Caco-2 (cell line): ENCODE measurements around the gene PROP1. TPM values are rescaled to one million over a fixed set of nuclear protein-coding genes. Genes with fewer than 3 reads are reported as not detected.
"Not testable (repeated sequence)": the region's sequence is repeated elsewhere in the genome, so short reads cannot be mapped to it uniquely, and the experiment has no call there.

Source experiments
- BruUV-seq: library from RNA; stranded (reverse); fragments of 400-500 nt; replicated peaks from 2 replicates; lab custom pipeline; 2021; lab: Mats Ljungman, UMichigan
- CTCF ChIA-PET: fragments of 300-600 bp; sonication (Branson Sonifier 250); formaldehyde crosslinking; loops from one replicate; lab custom pipeline; 2022; ENCODE audit warnings: antibody characterized with exemption; lab: Charles Lee
- POLR2A ChIA-PET: fragments of 300-600 bp; sonication (Branson Sonifier 250); formaldehyde crosslinking; loops from one replicate; lab custom pipeline; 2022; ENCODE audit warnings: antibody characterized with exemption; lab: Charles Lee
- DNase-seq, 2 experiments: peaks; one replicate each; pipeline versions ENCODE4 v3.0.0 to v3.0.0-alpha.2; 2020 to 2022
- H3K27me3 ChIP-seq: replicated peaks from 2 replicates; pipeline ENCODE4 v1.6.0; 2011; ENCODE audit warnings: low read length; ENCODE audit not compliant: control insufficient read depth, insufficient read depth
- H3K36me3 ChIP-seq: 2 replicates; pipeline ENCODE4 v1.5.1; 2011; ENCODE audit warnings: low read length; ENCODE audit not compliant: control insufficient read depth, insufficient read depth
- H3K4me1 ChIP-seq: fragments of 250-450 bp; sonication (Bioruptor Pico); 2 replicates; pipeline ENCODE4 v1.5.1; 2020; ENCODE audit warnings: mild to moderate bottlenecking
- H3K4me3 ChIP-seq: 2 replicates; pipeline ENCODE4 v1.5.1; 2011; ENCODE audit warnings: low read depth, mild to moderate bottlenecking, control low read depth, low read length
- H3K9me3 ChIP-seq: fragments of 250-450 bp; sonication (Bioruptor Pico); 2 replicates; pipeline ENCODE4 v1.5.1; 2020; ENCODE audit warnings: mild to moderate bottlenecking, moderate library complexity
- H3K27ac Mint-ChIP-seq: one replicate; pipeline ENCODE4 v1.8.0; 2022; ENCODE audit warnings: mixed read lengths; ENCODE audit not compliant: unreplicated experiment
- H3K27me3 Mint-ChIP-seq: one replicate; pipeline ENCODE4 v1.8.0; 2022; ENCODE audit warnings: mixed read lengths; ENCODE audit not compliant: insufficient read depth, unreplicated experiment
- H3K36me3 Mint-ChIP-seq: one replicate; pipeline ENCODE4 v1.8.0; 2022; ENCODE audit warnings: mild to moderate bottlenecking, mixed read lengths; ENCODE audit not compliant: insufficient read depth, unreplicated experiment
- H3K4me1 Mint-ChIP-seq: one replicate; pipeline ENCODE4 v1.8.0; 2022; ENCODE audit warnings: low read depth, mixed read lengths; ENCODE audit not compliant: unreplicated experiment
- H3K4me3 Mint-ChIP-seq: one replicate; pipeline ENCODE4 v1.8.0; 2022; ENCODE audit warnings: mild to moderate bottlenecking, moderate library complexity, mixed read lengths; ENCODE audit not compliant: unreplicated experiment
- H3K9me3 Mint-ChIP-seq: one replicate; pipeline ENCODE4 v1.8.0; 2022; ENCODE audit warnings: mixed read lengths; ENCODE audit not compliant: unreplicated experiment
- intact Hi-C: fragments of 100-400 bp; cut with micrococcal nuclease; formaldehyde crosslinking; loops from one replicate; pipeline ENCODE4 v1.10.0; 2022; ENCODE audit not compliant: unreplicated experiment
- total RNA-seq: library from RNA; stranded (reverse); gene quantifications from 2 replicates; pipeline ENCODE4 v1.2.3, GENCODE V29; 2022
- TF ChIP-seq, protein P1 (sequence below), 2 experiments: fragments of 200-600 bp in 1 of 2; IDR thresholded peaks; 1 replicate in 1 of 2; 2 replicates in 1 of 2; pipeline versions ENCODE4 v1.5.1 to v1.8.0; 2011 to 2022; ENCODE audit warnings: antibody characterized with exemption in 1 of 2, control low read depth in 1 of 2, inconsistent platforms in 1 of 2, low read depth in 1 of 2, low read length in 1 of 2, mild to moderate bottlenecking in 1 of 2, moderate library complexity in 1 of 2; ENCODE audit not compliant: insufficient read depth in 1 of 2, severe bottlenecking in 1 of 2, unreplicated experiment in 1 of 2

The PROP1 gene
- total RNA-seq, 1 experiment from 2014 or later: not detected

DNA sequence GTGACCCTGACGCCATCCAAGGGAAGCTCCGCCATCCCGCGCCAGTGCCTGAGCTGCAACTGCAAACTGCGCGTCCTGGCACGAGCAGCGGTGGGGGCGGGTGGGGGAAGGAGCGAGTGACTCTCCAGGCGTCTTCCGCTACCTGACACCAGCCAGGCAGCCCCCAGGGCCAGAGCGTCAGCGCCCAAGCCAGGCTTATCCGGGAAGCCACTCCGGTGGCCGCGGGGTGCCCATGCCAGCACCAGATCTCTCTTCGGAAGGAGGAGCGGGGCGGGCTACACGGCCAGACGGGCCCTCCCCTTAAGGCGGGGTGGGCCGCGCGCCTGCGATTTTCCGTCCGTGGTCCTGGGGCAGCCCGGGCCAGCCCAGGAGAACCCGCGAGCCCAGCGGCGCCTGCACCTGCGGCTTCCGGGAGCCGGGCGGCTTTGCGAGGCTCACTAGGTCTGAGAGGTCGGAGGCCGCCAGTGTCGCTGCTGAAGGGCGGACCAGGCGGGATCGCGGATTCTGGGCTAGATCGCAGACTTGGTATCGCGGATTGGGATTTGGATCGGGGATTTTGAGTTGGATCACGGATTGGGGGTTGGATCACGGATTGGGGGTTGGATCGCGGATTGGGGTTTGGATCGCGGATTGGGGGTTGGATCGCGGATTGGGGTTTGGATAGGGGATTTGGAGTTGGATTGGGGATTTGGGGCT is 10.6 kb upstream of the PROP1 start:
- intact Hi-C loops, H3K4me1 ChIP-seq, H3K36me3 Mint-ChIP-seq, CTCF ChIA-PET, H3K27me3 ChIP-seq, H3K4me3 Mint-ChIP-seq, POLR2A ChIA-PET, DNase-seq, BruUV-seq, H3K9me3 Mint-ChIP-seq, H3K36me3 ChIP-seq, H3K4me1 Mint-ChIP-seq, H3K27me3 Mint-ChIP-seq, H3K4me3 ChIP-seq, H3K27ac Mint-ChIP-seq, H3K9me3 ChIP-seq: not testable (repeated sequence)

DNA sequence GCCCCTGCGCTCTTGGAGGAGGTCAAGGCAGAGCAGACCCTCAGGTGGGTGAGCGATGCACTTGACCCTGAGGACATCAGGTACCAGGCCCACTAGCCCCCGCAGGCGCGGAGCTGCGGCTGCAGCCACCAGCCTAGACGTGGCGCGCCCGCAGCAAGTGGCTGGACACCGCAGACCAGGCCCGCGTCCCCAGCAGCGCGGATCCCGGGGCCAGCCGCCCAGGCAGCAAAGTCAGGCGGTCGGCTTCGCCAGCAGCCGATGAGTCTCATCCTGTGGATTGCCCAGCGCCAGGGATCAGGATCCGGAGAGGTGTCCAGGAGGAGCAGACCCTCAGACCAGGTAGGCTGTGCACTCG is 10.1 kb upstream of the PROP1 start:
- DNase-seq, H3K4me3 Mint-ChIP-seq, H3K27me3 Mint-ChIP-seq, H3K4me3 ChIP-seq, H3K27me3 ChIP-seq, BruUV-seq, H3K36me3 Mint-ChIP-seq, CTCF ChIA-PET, H3K27ac Mint-ChIP-seq, H3K4me1 Mint-ChIP-seq, H3K4me1 ChIP-seq, POLR2A ChIA-PET, H3K36me3 ChIP-seq, intact Hi-C loops, H3K9me3 Mint-ChIP-seq, H3K9me3 ChIP-seq: not testable (repeated sequence)

DNA sequence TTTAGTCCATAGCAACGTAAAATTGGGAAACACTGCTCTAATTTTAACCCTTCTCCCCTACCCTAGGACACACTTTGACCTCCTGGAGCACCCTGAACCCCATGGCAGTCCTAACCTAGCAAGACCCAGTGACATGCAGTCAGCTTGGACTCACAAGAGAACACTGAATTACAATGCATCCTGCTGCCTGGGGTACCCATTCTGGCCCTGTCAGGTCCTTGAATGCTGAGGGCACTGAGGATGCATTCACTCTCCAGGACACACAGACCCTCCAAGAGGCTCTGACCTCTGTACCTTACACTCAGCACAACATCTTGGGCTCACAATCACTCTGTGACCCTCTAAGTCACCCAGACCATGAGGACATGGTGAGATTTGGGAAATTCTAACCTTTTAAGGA is 1.8 kb upstream of the PROP1 start:
- H3K36me3 Mint-ChIP-seq: no peaks in the 10 kb centered on the region
- BruUV-seq: no TSS peak
- H3K4me3 ChIP-seq: no peak overlapping the region
- H3K27ac Mint-ChIP-seq: no peak overlapping the region
- TF ChIP-seq, protein P1, sequence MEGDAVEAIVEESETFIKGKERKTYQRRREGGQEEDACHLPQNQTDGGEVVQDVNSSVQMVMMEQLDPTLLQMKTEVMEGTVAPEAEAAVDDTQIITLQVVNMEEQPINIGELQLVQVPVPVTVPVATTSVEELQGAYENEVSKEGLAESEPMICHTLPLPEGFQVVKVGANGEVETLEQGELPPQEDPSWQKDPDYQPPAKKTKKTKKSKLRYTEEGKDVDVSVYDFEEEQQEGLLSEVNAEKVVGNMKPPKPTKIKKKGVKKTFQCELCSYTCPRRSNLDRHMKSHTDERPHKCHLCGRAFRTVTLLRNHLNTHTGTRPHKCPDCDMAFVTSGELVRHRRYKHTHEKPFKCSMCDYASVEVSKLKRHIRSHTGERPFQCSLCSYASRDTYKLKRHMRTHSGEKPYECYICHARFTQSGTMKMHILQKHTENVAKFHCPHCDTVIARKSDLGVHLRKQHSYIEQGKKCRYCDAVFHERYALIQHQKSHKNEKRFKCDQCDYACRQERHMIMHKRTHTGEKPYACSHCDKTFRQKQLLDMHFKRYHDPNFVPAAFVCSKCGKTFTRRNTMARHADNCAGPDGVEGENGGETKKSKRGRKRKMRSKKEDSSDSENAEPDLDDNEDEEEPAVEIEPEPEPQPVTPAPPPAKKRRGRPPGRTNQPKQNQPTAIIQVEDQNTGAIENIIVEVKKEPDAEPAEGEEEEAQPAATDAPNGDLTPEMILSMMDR (IDR thresholded peaks at IDR 0.05; ENCODE audit: insufficient read depth in 1 of 2, low read depth in 1 of 2, low read length in 1 of 2, severe bottlenecking in 1 of 2, unreplicated experiment in 1 of 2): no peak
- H3K4me1 ChIP-seq: no peaks in the 10 kb centered on the region
- no peaks in the 10 kb centered on the region for H3K4me1 Mint-ChIP-seq
- H3K9me3 ChIP-seq: no peaks in the 10 kb centered on the region
- H3K9me3 Mint-ChIP-seq: no peaks in the 10 kb centered on the region
- ChIA-PET CTCF (no interaction called here), POLR2A (no interaction called here)
- no peak overlapping the region for H3K4me3 Mint-ChIP-seq
- no peaks in the 10 kb centered on the region; the same call in 1 of the 2 replicates for H3K27me3 ChIP-seq
- H3K36me3 ChIP-seq: no peaks in the 10 kb centered on the region
- no peak for DNase-seq
- intact Hi-C loops: no loop called here
- peaks cover 23% of the 10 kb centered on the region for H3K27me3 Mint-ChIP-seq

DNA sequence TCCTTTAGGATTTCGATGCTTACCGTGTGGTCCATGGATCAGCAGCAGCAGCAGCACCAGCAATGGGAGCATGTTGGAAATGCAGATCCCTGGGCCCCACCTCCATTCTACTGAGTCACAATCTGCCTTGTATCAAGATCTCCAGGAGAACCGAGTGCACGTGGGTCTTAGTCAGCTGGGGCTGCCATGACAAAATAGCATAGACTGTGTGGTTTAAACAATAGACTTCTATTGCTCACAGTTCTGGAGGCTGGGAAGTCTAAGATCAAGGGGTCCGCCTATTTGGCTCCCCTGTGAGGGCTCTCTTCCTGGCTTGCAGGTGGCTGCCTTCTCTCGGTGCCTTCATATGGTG is 1.3 kb upstream of the PROP1 start:
- Mint-ChIP-seq H3K4me1 (no peaks in the 10 kb centered on the region), H3K36me3 (no peaks in the 10 kb centered on the region), H3K27me3 (peaks cover 26% of the 10 kb centered on the region), H3K27ac (no peak overlapping the region), H3K4me3 (no peak overlapping the region), H3K9me3 (no peaks in the 10 kb centered on the region)
- no TSS peak for BruUV-seq
- TF ChIP-seq, protein P1 (IDR thresholded peaks at IDR 0.05; ENCODE audit: insufficient read depth in 1 of 2, low read depth in 1 of 2, low read length in 1 of 2, severe bottlenecking in 1 of 2, unreplicated experiment in 1 of 2): no peak
- Histone ChIP-seq H3K4me3 (no peak overlapping the region), H3K4me1 (no peaks in the 10 kb centered on the region), H3K36me3 (no peaks in the 10 kb centered on the region), H3K9me3 (no peaks in the 10 kb centered on the region), H3K27me3 (no peaks in the 10 kb centered on the region; the same call in 1 of the 2 replicates)
- intact Hi-C loops: no loop called here
- ChIA-PET CTCF (no interaction called here), POLR2A (no interaction called here)
- DNase-seq: no peak
